ENCODE results near the gene ADCK1.
"Not testable (repeated sequence)": the region's sequence is repeated elsewhere in the genome, so short reads cannot be mapped to it uniquely, and the experiment has no call there.

Gene ADCK1

DNA sequence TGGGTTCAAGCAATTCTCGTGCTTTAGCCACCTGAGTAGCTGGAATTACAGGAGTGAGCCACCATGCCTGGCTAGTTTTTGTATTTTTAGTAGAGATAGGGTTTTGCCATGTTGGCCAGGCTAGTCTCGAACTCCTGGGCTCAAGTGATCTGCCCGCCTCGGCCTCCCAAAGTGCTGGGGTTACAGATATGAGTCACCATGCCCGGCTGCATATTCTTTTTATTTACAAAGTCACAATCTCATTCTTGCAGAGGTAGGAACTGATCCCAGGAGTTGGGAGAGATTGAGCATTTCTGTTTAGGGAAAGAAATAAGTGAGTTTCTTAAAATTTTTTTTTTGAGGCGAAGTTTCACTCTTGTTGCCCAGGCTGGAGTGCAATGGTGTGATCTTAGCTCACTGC lies 12.8 kb downstream of the ADCK1 start:
- H3K4me3 ChIP-seq (ENCODE audit: low read depth in 1 of 2, low read length in 2 of 2); H3K4me1 ChIP-seq (ENCODE audit: control insufficient read depth in 1 of 2, insufficient read depth in 2 of 2, low read length in 2 of 2); H3K27me3 ChIP-seq (ENCODE audit: low read depth, low read length); H3K27ac ChIP-seq (ENCODE audit: low read length); H3K9me3 ChIP-seq (ENCODE audit: control insufficient read depth in 1 of 2, low read length in 2 of 2); H3K36me3 ChIP-seq (ENCODE audit: control insufficient read depth in 1 of 2, insufficient read depth in 2 of 2, low read length in 2 of 2): not testable (repeated sequence)

DNA sequence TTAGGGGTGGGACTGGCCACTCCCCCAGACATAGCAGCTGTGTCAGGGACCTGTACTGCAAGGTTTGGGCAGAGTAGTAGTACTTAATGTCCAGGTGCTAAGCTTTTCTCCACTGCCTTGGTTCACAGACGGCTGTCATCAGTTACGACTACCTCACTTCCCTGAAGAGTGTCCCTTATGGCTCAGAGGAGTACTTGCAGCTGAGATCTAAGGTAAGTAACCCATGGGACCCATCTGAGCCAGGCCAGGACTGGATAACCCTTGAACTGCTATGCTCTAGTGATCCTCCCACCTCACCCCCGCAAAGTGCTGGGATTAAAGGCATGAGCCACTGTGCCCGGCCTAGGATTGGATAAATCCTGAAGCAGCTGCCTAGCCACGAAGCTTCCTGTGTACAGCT lies 22.4 kb downstream of the ADCK1 start:
- Histone ChIP-seq H3K4me1 (ENCODE audit: control insufficient read depth in 1 of 2, insufficient read depth in 2 of 2, low read length in 2 of 2) (no peaks in the 10 kb centered on the region), H3K9me3 (ENCODE audit: control insufficient read depth in 1 of 2, low read length in 2 of 2) (no peaks in the 10 kb centered on the region), H3K36me3 (ENCODE audit: control insufficient read depth in 1 of 2, insufficient read depth in 2 of 2, low read length in 2 of 2) (peaks cover 27 to 44% of the 10 kb centered on the region in 2 donors), H3K4me3 (ENCODE audit: low read depth in 1 of 2, low read length in 2 of 2) (no peak overlapping the region), H3K27ac (ENCODE audit: low read length) (no peak overlapping the region), H3K27me3 (ENCODE audit: low read depth, low read length) (no peaks in the 10 kb centered on the region)

GRCh38 chr14:77822741-77823140 lies 22.8 kb downstream of the ADCK1 start:
- no peaks in the 10 kb centered on the region for H3K4me1 ChIP-seq (ENCODE audit: control insufficient read depth in 1 of 2, insufficient read depth in 2 of 2, low read length in 2 of 2)
- no peaks in the 10 kb centered on the region for H3K9me3 ChIP-seq (ENCODE audit: control insufficient read depth in 1 of 2, low read length in 2 of 2)
- peaks cover 27 to 44% of the 10 kb centered on the region in 2 donors for H3K36me3 ChIP-seq (ENCODE audit: control insufficient read depth in 1 of 2, insufficient read depth in 2 of 2, low read length in 2 of 2)
- H3K27ac ChIP-seq (ENCODE audit: low read length), result no peak overlapping the region
- H3K4me3 ChIP-seq (ENCODE audit: low read depth in 1 of 2, low read length in 2 of 2), result no peak overlapping the region
- no peaks in the 10 kb centered on the region for H3K27me3 ChIP-seq (ENCODE audit: low read depth, low read length)

GRCh38 chr14:77823378-77823777 lies 23.5 kb downstream of the ADCK1 start:
- Histone ChIP-seq H3K4me3 (ENCODE audit: low read depth in 1 of 2, low read length in 2 of 2) (no peak overlapping the region), H3K9me3 (ENCODE audit: control insufficient read depth in 1 of 2, low read length in 2 of 2) (no peaks in the 10 kb centered on the region), H3K27ac (ENCODE audit: low read length) (no peak overlapping the region), H3K27me3 (ENCODE audit: low read depth, low read length) (no peaks in the 10 kb centered on the region), H3K36me3 (ENCODE audit: control insufficient read depth in 1 of 2, insufficient read depth in 2 of 2, low read length in 2 of 2) (peaks cover 27 to 44% of the 10 kb centered on the region in 2 donors), H3K4me1 (ENCODE audit: control insufficient read depth in 1 of 2, insufficient read depth in 2 of 2, low read length in 2 of 2) (no peaks in the 10 kb centered on the region)

GRCh38 chr14:77825895-77826519 lies 26.1 kb downstream of the ADCK1 start:
- Histone ChIP-seq H3K27me3 (ENCODE audit: low read depth, low read length) (no peaks in the 10 kb centered on the region), H3K9me3 (ENCODE audit: control insufficient read depth in 1 of 2, low read length in 2 of 2) (no peaks in the 10 kb centered on the region), H3K4me1 (ENCODE audit: control insufficient read depth in 1 of 2, insufficient read depth in 2 of 2, low read length in 2 of 2) (no peaks in the 10 kb centered on the region), H3K27ac (ENCODE audit: low read length) (no peak overlapping the region), H3K4me3 (ENCODE audit: low read depth in 1 of 2, low read length in 2 of 2) (no peak overlapping the region), H3K36me3 (ENCODE audit: control insufficient read depth in 1 of 2, insufficient read depth in 2 of 2, low read length in 2 of 2) (peaks cover 16 to 42% of the 10 kb centered on the region in 2 donors)

- no peak overlapping the region for H3K27ac ChIP-seq (ENCODE audit: low read length)
- H3K27me3 ChIP-seq (ENCODE audit: low read depth, low read length), result no peaks in the 10 kb centered on the region
- H3K4me3 ChIP-seq (ENCODE audit: low read depth in 1 of 2, low read length in 2 of 2), result no peak overlapping the region
- no peaks in the 10 kb centered on the region for H3K9me3 ChIP-seq (ENCODE audit: control insufficient read depth in 1 of 2, low read length in 2 of 2)
- H3K36me3 ChIP-seq (ENCODE audit: control insufficient read depth in 1 of 2, insufficient read depth in 2 of 2, low read length in 2 of 2), result peaks cover 4 to 25% of the 10 kb centered on the region in 2 donors
- H3K4me1 ChIP-seq (ENCODE audit: control insufficient read depth in 1 of 2, insufficient read depth in 2 of 2, low read length in 2 of 2), result no peaks in the 10 kb centered on the region
Measured at GRCh38 chr14:77830692-77831091, 30.8 kb downstream of the ADCK1 start.

DNA sequence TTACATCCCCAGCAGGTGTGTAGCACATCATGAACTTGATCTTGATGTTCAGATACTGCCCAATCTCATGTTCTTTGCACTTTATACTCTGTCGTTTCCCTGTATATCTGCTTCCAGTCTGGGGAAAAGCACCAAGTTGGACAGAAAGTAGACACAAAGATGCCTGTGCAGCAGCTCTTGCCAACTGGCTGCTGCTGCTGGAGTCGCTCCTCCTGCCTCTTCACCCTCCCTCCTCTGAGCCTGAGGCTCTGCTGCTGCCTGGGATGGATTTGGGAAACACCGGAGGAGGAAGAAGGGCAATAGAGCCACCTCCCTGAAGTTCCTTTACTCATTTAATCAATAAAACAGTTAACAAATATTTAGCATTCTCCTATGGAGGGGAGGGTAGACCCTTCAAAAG lies 32.4 kb downstream of the ADCK1 start:
- H3K4me3 ChIP-seq (ENCODE audit: low read depth in 1 of 2, low read length in 2 of 2), result no peak overlapping the region
- H3K36me3 ChIP-seq (ENCODE audit: control insufficient read depth in 1 of 2, insufficient read depth in 2 of 2, low read length in 2 of 2), result peaks cover 0 to 18% of the 10 kb centered on the region in 2 donors
- H3K4me1 ChIP-seq (ENCODE audit: control insufficient read depth in 1 of 2, insufficient read depth in 2 of 2, low read length in 2 of 2), result no peaks in the 10 kb centered on the region
- H3K9me3 ChIP-seq (ENCODE audit: control insufficient read depth in 1 of 2, low read length in 2 of 2), result no peaks in the 10 kb centered on the region
- no peaks in the 10 kb centered on the region for H3K27me3 ChIP-seq (ENCODE audit: low read depth, low read length)
- no peak overlapping the region for H3K27ac ChIP-seq (ENCODE audit: low read length)

GRCh38 chr14:77837926-77838325 lies 38.0 kb downstream of the ADCK1 start:
- Histone ChIP-seq H3K27me3 (ENCODE audit: low read depth, low read length) (no peaks in the 10 kb centered on the region), H3K36me3 (ENCODE audit: control insufficient read depth in 1 of 2, insufficient read depth in 2 of 2, low read length in 2 of 2) (peaks cover 0 to 9% of the 10 kb centered on the region in 2 donors), H3K4me1 (ENCODE audit: control insufficient read depth in 1 of 2, insufficient read depth in 2 of 2, low read length in 2 of 2) (no peaks in the 10 kb centered on the region), H3K4me3 (ENCODE audit: low read depth in 1 of 2, low read length in 2 of 2) (no peak overlapping the region), H3K9me3 (ENCODE audit: control insufficient read depth in 1 of 2, low read length in 2 of 2) (no peaks in the 10 kb centered on the region), H3K27ac (ENCODE audit: low read length) (no peak overlapping the region)

DNA sequence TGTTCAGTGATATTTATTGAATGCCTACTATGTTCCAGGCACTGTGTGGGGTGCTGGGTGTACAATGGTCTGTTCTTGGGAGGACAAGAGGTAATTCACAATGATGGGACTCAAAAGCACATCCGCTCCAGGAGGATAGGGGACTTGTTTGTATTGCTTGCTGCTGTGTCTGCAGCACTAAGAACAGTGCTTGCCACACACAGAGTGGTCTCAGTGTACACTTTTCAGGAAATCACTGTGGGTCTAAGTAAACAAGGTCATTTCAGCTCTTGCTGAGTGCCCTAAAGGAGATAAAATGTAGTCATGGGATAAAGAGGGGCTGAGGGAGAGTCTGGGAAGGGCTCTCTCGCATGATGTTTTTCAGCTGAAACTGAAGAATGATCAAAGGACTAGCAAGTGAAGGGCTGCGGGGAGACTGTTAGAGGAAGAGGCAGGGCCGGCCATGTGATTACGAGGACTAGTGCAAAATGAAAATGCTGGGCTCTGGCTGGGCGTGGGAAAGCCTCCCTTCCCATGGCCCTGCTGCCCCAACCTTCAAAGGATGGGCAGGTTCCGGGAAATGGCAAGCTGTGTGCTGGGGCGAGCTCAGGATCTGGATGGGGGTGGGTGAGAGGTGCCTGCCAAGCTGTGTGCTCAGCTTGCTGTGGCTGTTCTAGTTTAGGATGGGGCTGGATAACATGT lies 39.1 kb downstream of the ADCK1 start:
- Histone ChIP-seq H3K36me3 (ENCODE audit: control insufficient read depth in 1 of 2, insufficient read depth in 2 of 2, low read length in 2 of 2) (peaks cover 0 to 9% of the 10 kb centered on the region in 2 donors), H3K4me3 (ENCODE audit: low read depth in 1 of 2, low read length in 2 of 2) (no peak overlapping the region), H3K27me3 (ENCODE audit: low read depth, low read length) (no peaks in the 10 kb centered on the region), H3K4me1 (ENCODE audit: control insufficient read depth in 1 of 2, insufficient read depth in 2 of 2, low read length in 2 of 2) (no peaks in the 10 kb centered on the region), H3K9me3 (ENCODE audit: control insufficient read depth in 1 of 2, low read length in 2 of 2) (no peaks in the 10 kb centered on the region), H3K27ac (ENCODE audit: low read length) (no peak overlapping the region)

- peaks cover 0 to 3% of the 10 kb centered on the region in 2 donors for H3K36me3 ChIP-seq (ENCODE audit: control insufficient read depth in 1 of 2, insufficient read depth in 2 of 2, low read length in 2 of 2)
- no peaks in the 10 kb centered on the region for H3K27me3 ChIP-seq (ENCODE audit: low read depth, low read length)
- H3K9me3 ChIP-seq (ENCODE audit: control insufficient read depth in 1 of 2, low read length in 2 of 2), result no peaks in the 10 kb centered on the region
- H3K27ac ChIP-seq (ENCODE audit: low read length), result no peak overlapping the region
- H3K4me1 ChIP-seq (ENCODE audit: control insufficient read depth in 1 of 2, insufficient read depth in 2 of 2, low read length in 2 of 2), result no peaks in the 10 kb centered on the region
- no peak overlapping the region for H3K4me3 ChIP-seq (ENCODE audit: low read depth in 1 of 2, low read length in 2 of 2)
Measured at GRCh38 chr14:77843195-77843594, 43.3 kb downstream of the ADCK1 start.

DNA sequence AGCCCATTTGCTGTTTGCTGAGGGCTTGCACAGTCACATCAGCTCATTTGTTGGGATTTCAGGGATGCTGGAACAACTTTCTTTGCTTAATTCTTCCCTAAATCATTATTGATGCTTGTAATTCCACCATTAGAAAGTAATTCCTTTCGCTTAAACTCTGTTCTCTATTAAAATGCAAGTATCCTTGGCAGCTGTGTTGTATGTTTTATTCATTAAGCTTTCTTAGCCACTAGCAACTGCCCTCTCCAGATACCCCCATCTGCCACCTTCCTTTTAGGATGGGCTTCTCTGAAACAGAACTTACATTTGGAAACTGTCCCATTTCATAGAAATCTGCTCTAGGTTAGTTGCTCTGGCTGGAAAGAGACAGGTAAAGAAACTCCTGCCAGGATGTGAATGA lies 43.7 kb downstream of the ADCK1 start:
- Histone ChIP-seq H3K36me3 (ENCODE audit: control insufficient read depth in 1 of 2, insufficient read depth in 2 of 2, low read length in 2 of 2) (peaks cover 0 to 3% of the 10 kb centered on the region in 2 donors), H3K27me3 (ENCODE audit: low read depth, low read length) (no peaks in the 10 kb centered on the region), H3K27ac (ENCODE audit: low read length) (no peak overlapping the region), H3K4me3 (ENCODE audit: low read depth in 1 of 2, low read length in 2 of 2) (no peak overlapping the region), H3K9me3 (ENCODE audit: control insufficient read depth in 1 of 2, low read length in 2 of 2) (no peaks in the 10 kb centered on the region), H3K4me1 (ENCODE audit: control insufficient read depth in 1 of 2, insufficient read depth in 2 of 2, low read length in 2 of 2) (no peaks in the 10 kb centered on the region)

DNA sequence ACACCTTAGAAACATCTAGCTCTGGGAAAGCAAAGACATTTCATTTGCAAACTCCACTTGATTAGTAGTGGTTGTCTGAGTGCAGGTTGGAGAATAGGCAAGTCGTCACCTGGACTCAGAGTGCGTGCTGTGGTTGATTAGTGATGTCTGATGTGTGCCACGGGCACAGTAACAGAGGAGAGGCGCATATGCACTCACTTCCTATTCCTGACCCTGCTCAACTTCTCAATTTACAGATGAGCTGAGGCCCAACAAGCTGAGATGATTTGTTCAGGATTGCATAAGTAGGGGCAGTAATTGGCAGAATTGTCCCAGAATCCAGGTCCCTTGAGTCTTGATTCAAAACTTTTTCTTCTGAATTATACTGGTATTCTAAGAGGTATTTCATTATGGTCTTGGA lies 44.9 kb downstream of the ADCK1 start:
- peaks cover 0 to 3% of the 10 kb centered on the region in 2 donors for H3K36me3 ChIP-seq (ENCODE audit: control insufficient read depth in 1 of 2, insufficient read depth in 2 of 2, low read length in 2 of 2)
- no peak overlapping the region for H3K27ac ChIP-seq (ENCODE audit: low read length)
- H3K4me3 ChIP-seq (ENCODE audit: low read depth in 1 of 2, low read length in 2 of 2), result no peak overlapping the region

More for the DNA sequence above, 44.9 kb downstream of the ADCK1 start:
- Histone ChIP-seq H3K4me1 (ENCODE audit: control insufficient read depth in 1 of 2, insufficient read depth in 2 of 2, low read length in 2 of 2) (no peaks in the 10 kb centered on the region), H3K9me3 (ENCODE audit: control insufficient read depth in 1 of 2, low read length in 2 of 2) (no peaks in the 10 kb centered on the region), H3K27me3 (ENCODE audit: low read depth, low read length) (no peaks in the 10 kb centered on the region)
